ENCODE data around the gene MAP3K10. TPM values are rescaled to one million over a fixed set of nuclear protein-coding genes. Genes with fewer than 3 reads are reported as not detected.

The MAP3K10 gene
- total and polyA plus RNA-seq, 2 of the 13 experiments (the other 11 are each of a cell fraction or from before 2014, with no cell fraction given) = 3.4 to 5.0 TPM

GRCh38 chr19:40191836-40192646 lies 815 bp downstream of the MAP3K10 start (continued):
- TF ChIP-seq PITX1 (CRISPR knock-in tag; IDR thresholded peaks at IDR 0.05) (no peak), CC2D1A (CRISPR knock-in tag; IDR thresholded peaks at IDR 0.05) (no peak), HNF1B (CRISPR knock-in tag; IDR thresholded peaks at IDR 0.05) (no peak), ZNF138 (CRISPR knock-in tag; IDR thresholded peaks at IDR 0.05; ENCODE audit: low read depth) (no peak), HMGXB4 (CRISPR knock-in tag; IDR thresholded peaks at IDR 0.05; ENCODE audit: borderline replicate concordance in 1 of 2, low read depth in 1 of 2) (0 out of 4 replicates have a peak, but pooled peaks of 1 of the 2 experiments have one; percentile 40), TFDP1 (CRISPR knock-in tag; IDR thresholded peaks at IDR 0.05; ENCODE audit: borderline replicate concordance) (no peak), SKI (IDR thresholded peaks at IDR 0.05; ENCODE audit: partially characterized antibody) (no peak), POLR2AphosphoS5 (IDR thresholded peaks at IDR 0.05; ENCODE audit: low read depth, low read length) (no peak), U2AF1 (optimal IDR thresholded peaks at IDR 0.05; ENCODE audit: low read depth, low read length) (no peak), ZNF354B (CRISPR knock-in tag; IDR thresholded peaks at IDR 0.05) (no peak), CHD4 (IDR thresholded peaks at IDR 0.05; ENCODE audit: borderline replicate concordance, low read length) (no peak), POLR2A (IDR thresholded peaks at IDR 0.05; ENCODE audit: insufficient read depth in 1 of 2, low read depth in 2 of 2, low read length in 2 of 2) (no peak), KAT8 (CRISPR knock-in tag; IDR thresholded peaks at IDR 0.05) (no peak), ZNF619 (CRISPR knock-in tag; IDR thresholded peaks at IDR 0.05) (no peak), ZNF234 (CRISPR knock-in tag; conservative IDR thresholded peaks at IDR 0.05) (no peak), TCF7 (IDR thresholded peaks at IDR 0.05; ENCODE audit: low read depth) (no peak), CSRNP1 (CRISPR knock-in tag; IDR thresholded peaks at IDR 0.05) (no peak), ZNF788 (CRISPR knock-in tag; IDR thresholded peaks at IDR 0.05; ENCODE audit: borderline replicate concordance) (0 out of 2 replicates have a peak, but pooled peaks have one; percentile 29), ARID4A (CRISPR knock-in tag; IDR thresholded peaks at IDR 0.05; ENCODE audit: borderline replicate concordance) (no peak)

All from HepG2 (cell line).